ENCODE measurements around the gene TPD52L1.
A peak's percentile ranks its signal among the peaks of the same experiment; 100 is the strongest.

The TPD52L1 gene

GRCh38 chr6:125111219-125111983, 42.2 kb upstream of the TPD52L1 start:
- Histone ChIP-seq H3K36me3 (no peaks in the 10 kb centered on the region), H3K4me1 (ENCODE audit: control insufficient read depth in 1 of 2, insufficient read depth in 1 of 2, low read depth in 1 of 2, low read length in 1 of 2) (peaks cover 0 to 5% of the 10 kb centered on the region in 2 experiments), H3K27ac (no peak overlapping the region), H3K9me3 (peaks cover 11% of the 10 kb centered on the region), H3K4me3 (ENCODE audit: low read depth in 1 of 2, low read length in 1 of 2) (no peak overlapping the region), H3K27me3 (no peaks in the 10 kb centered on the region)
- TF ChIP-seq, protein P1, sequence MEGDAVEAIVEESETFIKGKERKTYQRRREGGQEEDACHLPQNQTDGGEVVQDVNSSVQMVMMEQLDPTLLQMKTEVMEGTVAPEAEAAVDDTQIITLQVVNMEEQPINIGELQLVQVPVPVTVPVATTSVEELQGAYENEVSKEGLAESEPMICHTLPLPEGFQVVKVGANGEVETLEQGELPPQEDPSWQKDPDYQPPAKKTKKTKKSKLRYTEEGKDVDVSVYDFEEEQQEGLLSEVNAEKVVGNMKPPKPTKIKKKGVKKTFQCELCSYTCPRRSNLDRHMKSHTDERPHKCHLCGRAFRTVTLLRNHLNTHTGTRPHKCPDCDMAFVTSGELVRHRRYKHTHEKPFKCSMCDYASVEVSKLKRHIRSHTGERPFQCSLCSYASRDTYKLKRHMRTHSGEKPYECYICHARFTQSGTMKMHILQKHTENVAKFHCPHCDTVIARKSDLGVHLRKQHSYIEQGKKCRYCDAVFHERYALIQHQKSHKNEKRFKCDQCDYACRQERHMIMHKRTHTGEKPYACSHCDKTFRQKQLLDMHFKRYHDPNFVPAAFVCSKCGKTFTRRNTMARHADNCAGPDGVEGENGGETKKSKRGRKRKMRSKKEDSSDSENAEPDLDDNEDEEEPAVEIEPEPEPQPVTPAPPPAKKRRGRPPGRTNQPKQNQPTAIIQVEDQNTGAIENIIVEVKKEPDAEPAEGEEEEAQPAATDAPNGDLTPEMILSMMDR (IDR thresholded peaks at IDR 0.05), result no peak

DNA sequence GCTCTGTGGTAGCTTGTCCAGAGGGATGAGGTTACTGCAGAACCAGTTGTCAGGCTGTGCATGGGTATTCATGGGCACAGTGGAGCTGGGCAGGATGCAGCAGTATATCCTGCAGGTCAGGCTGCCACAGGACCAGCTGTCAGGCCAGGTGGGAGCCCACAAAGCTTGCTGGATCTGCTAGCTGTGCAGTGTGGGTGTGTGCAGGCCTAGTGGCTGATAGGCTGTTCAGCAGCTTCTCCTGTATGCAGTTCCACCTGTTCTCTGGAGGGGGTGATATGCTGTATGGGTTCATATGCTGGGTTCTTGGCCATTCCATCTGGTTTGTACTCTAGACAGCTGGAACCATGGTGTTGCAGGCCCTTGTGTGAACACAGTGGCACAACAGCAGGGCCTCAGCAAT, 40.6 kb upstream of the TPD52L1 start:
- H3K9me3 ChIP-seq, result peaks cover 11% of the 10 kb centered on the region
- no peaks in the 10 kb centered on the region for H3K36me3 ChIP-seq
- H3K27me3 ChIP-seq, result no peaks in the 10 kb centered on the region
- peaks cover 0 to 5% of the 10 kb centered on the region in 2 experiments for H3K4me1 ChIP-seq (ENCODE audit: control insufficient read depth in 1 of 2, insufficient read depth in 1 of 2, low read depth in 1 of 2, low read length in 1 of 2)
- TF ChIP-seq, protein P1 (IDR thresholded peaks at IDR 0.05), result no peak
- H3K27ac ChIP-seq, result no peak overlapping the region
- H3K4me3 ChIP-seq (ENCODE audit: low read depth in 1 of 2, low read length in 1 of 2), result no peak overlapping the region

DNA sequence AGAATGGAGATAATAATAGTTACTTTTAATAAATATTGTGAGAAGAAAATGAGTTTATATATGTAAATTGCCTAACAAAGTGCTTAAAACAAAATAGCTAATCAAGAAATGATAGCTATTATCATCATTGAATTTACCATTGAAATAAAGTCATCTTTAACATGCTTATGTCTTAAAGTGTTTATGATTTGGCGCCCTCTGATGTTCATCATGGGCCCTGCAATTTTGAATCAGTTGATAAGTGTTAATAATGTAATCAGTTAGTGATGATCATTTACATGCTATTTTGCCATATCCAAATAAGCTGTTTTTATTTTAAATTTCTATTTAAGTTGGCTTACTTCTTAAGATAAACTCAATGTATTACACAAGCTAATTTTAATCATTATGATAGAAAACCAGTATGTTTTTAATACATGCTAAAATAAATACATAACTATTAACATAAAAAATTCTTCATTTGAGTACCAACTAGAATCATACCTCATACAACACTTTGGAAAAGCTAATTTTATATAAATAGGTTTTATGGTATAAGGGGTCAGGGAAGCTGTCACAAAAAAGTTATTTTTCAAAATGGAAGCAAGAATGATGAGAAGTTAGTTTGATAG, 39.2 kb upstream of the TPD52L1 start:
- TF ChIP-seq, protein P1 (IDR thresholded peaks at IDR 0.05), result peak; percentile 53
- peaks cover 0 to 5% of the 10 kb centered on the region in 2 experiments for H3K4me1 ChIP-seq (ENCODE audit: control insufficient read depth in 1 of 2, insufficient read depth in 1 of 2, low read depth in 1 of 2, low read length in 1 of 2)
- no peak overlapping the region for H3K27ac ChIP-seq
- no peak overlapping the region for H3K4me3 ChIP-seq (ENCODE audit: low read depth in 1 of 2, low read length in 1 of 2)
- no peaks in the 10 kb centered on the region for H3K27me3 ChIP-seq
- peaks cover 11% of the 10 kb centered on the region for H3K9me3 ChIP-seq
- no peaks in the 10 kb centered on the region for H3K36me3 ChIP-seq

GRCh38 chr6:125116170-125116569, 37.4 kb upstream of the TPD52L1 start:
- no peaks in the 10 kb centered on the region for H3K36me3 ChIP-seq
- no peak overlapping the region for H3K4me3 ChIP-seq (ENCODE audit: low read depth in 1 of 2, low read length in 1 of 2)
- H3K9me3 ChIP-seq, result peaks cover 6% of the 10 kb centered on the region
- no peak overlapping the region for H3K27ac ChIP-seq
- TF ChIP-seq, protein P1 (IDR thresholded peaks at IDR 0.05), result no peak
- no peaks in the 10 kb centered on the region for H3K27me3 ChIP-seq
- H3K4me1 ChIP-seq (ENCODE audit: control insufficient read depth in 1 of 2, insufficient read depth in 1 of 2, low read depth in 1 of 2, low read length in 1 of 2), result peaks cover 0 to 5% of the 10 kb centered on the region in 2 experiments

GRCh38 chr6:125116710-125117109, 36.9 kb upstream of the TPD52L1 start:
- Histone ChIP-seq H3K9me3 (peaks cover 3% of the 10 kb centered on the region), H3K27me3 (no peaks in the 10 kb centered on the region), H3K36me3 (no peaks in the 10 kb centered on the region), H3K4me1 (ENCODE audit: control insufficient read depth in 1 of 2, insufficient read depth in 1 of 2, low read depth in 1 of 2, low read length in 1 of 2) (peaks cover 0 to 5% of the 10 kb centered on the region in 2 experiments), H3K4me3 (ENCODE audit: low read depth in 1 of 2, low read length in 1 of 2) (no peak overlapping the region), H3K27ac (no peak overlapping the region)
- TF ChIP-seq, protein P1 (IDR thresholded peaks at IDR 0.05), result no peak

Measured in neutrophil (primary cell).